ENCODE measurements around the gene EEA1.

- TF ChIP-seq CTCF (IDR thresholded peaks at IDR 0.05; ENCODE audit: poor library complexity) (peak; percentile 68), EZH2 (IDR thresholded peaks at IDR 0.05; ENCODE audit: borderline replicate concordance) (no peak)
Observed at GRCh38 chr12:92827836-92828431, 101.2 kb downstream of the EEA1 start.

Measured in hepatocyte (in vitro differentiated cells).